Measurements from ENCODE around the gene ARPC1A.

DNA sequence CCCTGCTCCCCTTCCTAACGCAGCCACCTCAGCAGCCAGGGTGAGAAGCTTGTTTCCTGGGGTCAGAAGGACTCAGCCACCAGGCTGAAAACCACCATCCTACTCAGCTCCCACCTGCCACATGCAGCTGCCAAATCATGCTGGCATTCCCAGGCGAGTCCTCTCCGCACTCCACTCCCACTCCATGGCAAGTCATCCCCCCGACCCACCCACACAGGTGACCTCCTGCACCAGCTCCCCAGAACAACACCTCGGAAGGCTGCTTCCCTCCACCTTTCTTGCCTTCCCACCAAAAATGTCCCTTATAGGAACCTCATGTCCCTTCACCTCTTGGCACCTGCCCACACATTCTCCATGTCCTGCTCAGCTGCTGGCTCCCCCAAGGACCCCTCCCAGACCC lies 78.1 kb downstream of the ARPC1A start:
- TF ChIP-seq, protein P1, sequence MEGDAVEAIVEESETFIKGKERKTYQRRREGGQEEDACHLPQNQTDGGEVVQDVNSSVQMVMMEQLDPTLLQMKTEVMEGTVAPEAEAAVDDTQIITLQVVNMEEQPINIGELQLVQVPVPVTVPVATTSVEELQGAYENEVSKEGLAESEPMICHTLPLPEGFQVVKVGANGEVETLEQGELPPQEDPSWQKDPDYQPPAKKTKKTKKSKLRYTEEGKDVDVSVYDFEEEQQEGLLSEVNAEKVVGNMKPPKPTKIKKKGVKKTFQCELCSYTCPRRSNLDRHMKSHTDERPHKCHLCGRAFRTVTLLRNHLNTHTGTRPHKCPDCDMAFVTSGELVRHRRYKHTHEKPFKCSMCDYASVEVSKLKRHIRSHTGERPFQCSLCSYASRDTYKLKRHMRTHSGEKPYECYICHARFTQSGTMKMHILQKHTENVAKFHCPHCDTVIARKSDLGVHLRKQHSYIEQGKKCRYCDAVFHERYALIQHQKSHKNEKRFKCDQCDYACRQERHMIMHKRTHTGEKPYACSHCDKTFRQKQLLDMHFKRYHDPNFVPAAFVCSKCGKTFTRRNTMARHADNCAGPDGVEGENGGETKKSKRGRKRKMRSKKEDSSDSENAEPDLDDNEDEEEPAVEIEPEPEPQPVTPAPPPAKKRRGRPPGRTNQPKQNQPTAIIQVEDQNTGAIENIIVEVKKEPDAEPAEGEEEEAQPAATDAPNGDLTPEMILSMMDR (IDR thresholded peaks at IDR 0.05), result no peak
- TF ChIP-seq POLR2A (IDR thresholded peaks at IDR 0.05), result no peak

Measured in suprapubic skin (tissue), 3 donors.